GM12875 (cell line): ENCODE measurements around the gene POU2F1.

Experiments
- H3K4me3 ChIP-seq: one replicate; pipeline ENCODE4 v1.5.1; 2011; ENCODE audit warnings: low read depth, low read length, control low read depth
- CTCF ChIP-seq: IDR thresholded peaks from 2 replicates; pipeline ENCODE4 v1.5.1; 2011; ENCODE audit warnings: low read depth, mild to moderate bottlenecking, control low read depth, inconsistent platforms, low read length, moderate library complexity, borderline replicate concordance; ENCODE audit not compliant: insufficient read depth

Gene POU2F1

GRCh38 chr1:167373398-167373797, 152.7 kb downstream of the POU2F1 start:
- H3K4me3 ChIP-seq, result no peak overlapping the region
- TF ChIP-seq CTCF, result no peak

GRCh38 chr1:167373986-167374385, 153.3 kb downstream of the POU2F1 start:
- H3K4me3 ChIP-seq, result no peak overlapping the region
- TF ChIP-seq CTCF, result no peak

GRCh38 chr1:167375949-167376348, 155.3 kb downstream of the POU2F1 start:
- no peak for TF ChIP-seq CTCF
- no peak overlapping the region for H3K4me3 ChIP-seq

- H3K4me3 ChIP-seq, result no peak overlapping the region
These were observed 166.7 kb downstream of the POU2F1 start for GRCh38 chr1:167387251-167387910.

GRCh38 chr1:167388976-167389375, 168.3 kb downstream of the POU2F1 start:
- TF ChIP-seq CTCF, result no peak
- H3K4me3 ChIP-seq, result no peak overlapping the region

More at GRCh38 chr1:167387251-167387910, 166.7 kb downstream of the POU2F1 start:
- TF ChIP-seq CTCF, result no peak

GRCh38 chr1:167392200-167392696, 171.6 kb downstream of the POU2F1 start:
- TF ChIP-seq CTCF, result no peak
- H3K4me3 ChIP-seq, result no peak overlapping the region

- no peak for TF ChIP-seq CTCF
- H3K4me3 ChIP-seq, result no peak overlapping the region
These were observed 179.8 kb downstream of the POU2F1 start for GRCh38 chr1:167400359-167400953.
